Endothelial cell of umbilical vein (primary cell): ENCODE measurements around the gene SEMA7A. TPM values are rescaled to one million over a fixed set of nuclear protein-coding genes. Genes with fewer than 3 reads are reported as not detected.

Experiments used
- BruUV-seq: library from RNA; stranded (reverse); fragments of 400-500 nt; replicated peaks from 2 replicates; lab custom pipeline; 2021; lab: Mats Ljungman, UMichigan
- CTCF ChIA-PET: fragments of 300-600, 350-600 bp; sonication (Branson Sonifier 250); formaldehyde crosslinking; loops from one replicate; lab custom pipeline; 2021; ENCODE audit warnings: antibody characterized with exemption, inconsistent platforms; lab: Charles Lee
- POLR2A ChIA-PET: fragments of 300-600, 350-600 bp; sonication (Branson Sonifier 250); formaldehyde crosslinking; loops from one replicate; lab custom pipeline; 2021; ENCODE audit warnings: antibody characterized with exemption, inconsistent platforms; lab: Charles Lee
- DNase-seq: peaks from one replicate; pipeline ENCODE4 v3.0.0-alpha.2; 2011; ENCODE audit warnings: low read depth, low spot score
- FAIRE-seq: peaks from 2 replicates; lab custom pipeline; 2011; peaks lifted over from hg19 to GRCh38; lab: Jason Lieb, UNC
- H2AFZ ChIP-seq: 2 replicates; pipeline ENCODE4 v1.6.0; 2012; ENCODE audit warnings: low read depth, low read length, control low read depth, inconsistent platforms
- H3K27ac ChIP-seq: 2 replicates; pipeline ENCODE4 v1.5.1; 2011; ENCODE audit warnings: low read depth, mild to moderate bottlenecking, control low read depth, low read length, moderate library complexity; ENCODE audit not compliant: insufficient read depth
- H3K27me3 ChIP-seq, 2 experiments: 2 replicates each; pipeline versions ENCODE4 v1.6.0 to v1.6.1; 2011; ENCODE audit warnings: low read length in 2 of 2, mixed read lengths in 1 of 2; ENCODE audit not compliant: control insufficient read depth in 2 of 2, insufficient read depth in 2 of 2
- H3K36me3 ChIP-seq, 2 experiments: 2 replicates in 1 of 2; 3 replicates in 1 of 2; pipeline ENCODE4 v1.5.1; 2011; ENCODE audit warnings: low read length in 2 of 2, mild to moderate bottlenecking in 1 of 2, moderate library complexity in 1 of 2; ENCODE audit not compliant: control insufficient read depth in 2 of 2, insufficient read depth in 2 of 2; ENCODE audit errors: extremely low read depth in 1 of 2
- H3K4me1 ChIP-seq: 3 replicates; pipeline ENCODE4 v1.5.1; 2011; ENCODE audit warnings: mild to moderate bottlenecking, low read length; ENCODE audit not compliant: control insufficient read depth, insufficient read depth; ENCODE audit errors: extremely low read depth
- H3K4me2 ChIP-seq: 2 replicates; pipeline ENCODE4 v1.6.1; 2011; ENCODE audit warnings: low read length, control low read depth, mixed read lengths; ENCODE audit not compliant: insufficient read depth
- H3K4me3 ChIP-seq, 3 experiments: fragments of 200-600 bp in 1 of 3; sonication (generic), shearing (Covaris generic) in 1 of 3; replicated peaks in 1 of 3; 2 replicates each; pipeline ENCODE4 v1.5.1; 2011 to 2016; ENCODE audit warnings: control low read depth in 3 of 3, low read length in 3 of 3, mild to moderate bottlenecking in 2 of 3, inconsistent platforms in 1 of 3, low read depth in 1 of 3, moderate library complexity in 1 of 3; ENCODE audit not compliant: insufficient read depth in 1 of 3
- H3K79me2 ChIP-seq: 2 replicates; pipeline ENCODE4 v1.6.0; 2012; ENCODE audit warnings: low read length, inconsistent platforms; ENCODE audit not compliant: control insufficient read depth, insufficient read depth
- H3K9ac ChIP-seq: replicated peaks from 2 replicates; pipeline ENCODE3; 2011; ENCODE audit warnings: low read length, control low read depth; ENCODE audit not compliant: insufficient read depth; ENCODE audit errors: extremely low read depth
- H3K9me1 ChIP-seq: replicated peaks from 3 replicates; pipeline ENCODE4 v1.6.0; 2011; ENCODE audit warnings: mild to moderate bottlenecking, low read length; ENCODE audit not compliant: control insufficient read depth, insufficient read depth; ENCODE audit errors: extremely low read depth
- H3K9me3 ChIP-seq: replicated peaks from 2 replicates; pipeline ENCODE4 v1.5.1; 2012; ENCODE audit warnings: low read length, inconsistent platforms; ENCODE audit not compliant: control insufficient read depth, insufficient read depth
- H4K20me1 ChIP-seq: replicated peaks from 2 replicates; pipeline ENCODE3; 2011; ENCODE audit warnings: mild to moderate bottlenecking, low read length; ENCODE audit not compliant: control insufficient read depth, insufficient read depth; ENCODE audit errors: extremely low read depth
- FOS ChIP-seq: IDR thresholded peaks from 2 replicates; pipeline ENCODE4 v1.6.1; 2011; ENCODE audit warnings: mild to moderate bottlenecking, low read length, moderate library complexity, borderline replicate concordance; ENCODE audit not compliant: insufficient read depth
- GATA2 ChIP-seq: IDR thresholded peaks from 2 replicates; pipeline ENCODE4 v1.7.0; 2011; ENCODE audit warnings: low read depth, mild to moderate bottlenecking, moderate library complexity, mixed read lengths, low read length; ENCODE audit not compliant: insufficient read length, insufficient read depth
- POLR2A ChIP-seq: IDR thresholded peaks from 2 replicates; pipeline ENCODE4 v1.6.1; 2012; ENCODE audit warnings: low read depth, mild to moderate bottlenecking, control low read depth, low read length
- dilution Hi-C: fragments of 300-500 bp; cut with MboI; formaldehyde crosslinking; loops from one replicate; pipeline ENCODE4 v1.15.0; 2019; ENCODE audit warnings: low sequenced_read_pairs; ENCODE audit not compliant: extremely low pct_ligation_motif_present
- intact Hi-C: fragments of 100-400 bp; cut with micrococcal nuclease; formaldehyde crosslinking; loops from one replicate; pipeline ENCODE4 v1.10.0; 2022
- polyA plus RNA-seq, 4 experiments: library from polyadenylated mRNA; depleted of rRNA in 3 of 4; stranded (reverse) in 3 of 4; unstranded in 1 of 4; fragments of >200 nt; gene quantifications; 2 replicates each; pipeline versions ENCODE4 v1.2.1 to v1.2.3, GENCODE V29; 2011 to 2012; ENCODE audit warnings: missing spikeins in 1 of 4
- total RNA-seq: library from RNA; stranded (reverse); gene quantifications from 2 replicates; pipeline ENCODE4 v1.2.3, GENCODE V29; 2021
- TF ChIP-seq, protein P1 (sequence below): IDR thresholded peaks from 2 replicates; pipeline ENCODE4 v1.6.1; 2011; ENCODE audit not compliant: insufficient read depth, insufficient read length
- TF ChIP-seq, protein P2 (sequence below), 2 donors: IDR thresholded peaks; 1 replicate in 1 of 2; 2 replicates in 1 of 2; pipeline ENCODE4 v1.5.1; 2011; ENCODE audit warnings: low read length in 2 of 2, mild to moderate bottlenecking in 2 of 2, moderate library complexity in 2 of 2, control low read depth in 1 of 2, inconsistent platforms in 1 of 2, low read depth in 1 of 2; ENCODE audit not compliant: insufficient read depth in 1 of 2; ENCODE audit errors: extremely low read depth in 1 of 2

SEMA7A gene
- total and polyA plus RNA-seq, 2 donors (not counting 3 experiments of a cell fraction or from before 2014, with no cell fraction given), result 1.7 to 2.0 TPM

GRCh38 chr15:74394090-74394846 lies 39.5 kb downstream of the SEMA7A start:
- dilution Hi-C loops (no loop called here), intact Hi-C loops (no loop called here)
- Histone ChIP-seq H3K27ac (no peak overlapping the region), H2AFZ (no peak overlapping the region), H4K20me1 (no peaks in the 10 kb centered on the region), H3K9me1 (no peaks in the 10 kb centered on the region), H3K36me3 (no peaks in the 10 kb centered on the region), H3K27me3 (no peaks in the 10 kb centered on the region), H3K9me3 (no peaks in the 10 kb centered on the region), H3K79me2 (no peaks in the 10 kb centered on the region), H3K4me3 (no peak overlapping the region), H3K4me1 (no peaks in the 10 kb centered on the region), H3K9ac (no peak overlapping the region), H3K4me2 (no peak overlapping the region)
- TF ChIP-seq POLR2A, result no peak
- TF ChIP-seq, protein P1, sequence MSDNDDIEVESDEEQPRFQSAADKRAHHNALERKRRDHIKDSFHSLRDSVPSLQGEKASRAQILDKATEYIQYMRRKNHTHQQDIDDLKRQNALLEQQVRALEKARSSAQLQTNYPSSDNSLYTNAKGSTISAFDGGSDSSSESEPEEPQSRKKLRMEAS, result no peak
- TF ChIP-seq GATA2, result no peak
- no peak for TF ChIP-seq FOS
- TF ChIP-seq, protein P2, sequence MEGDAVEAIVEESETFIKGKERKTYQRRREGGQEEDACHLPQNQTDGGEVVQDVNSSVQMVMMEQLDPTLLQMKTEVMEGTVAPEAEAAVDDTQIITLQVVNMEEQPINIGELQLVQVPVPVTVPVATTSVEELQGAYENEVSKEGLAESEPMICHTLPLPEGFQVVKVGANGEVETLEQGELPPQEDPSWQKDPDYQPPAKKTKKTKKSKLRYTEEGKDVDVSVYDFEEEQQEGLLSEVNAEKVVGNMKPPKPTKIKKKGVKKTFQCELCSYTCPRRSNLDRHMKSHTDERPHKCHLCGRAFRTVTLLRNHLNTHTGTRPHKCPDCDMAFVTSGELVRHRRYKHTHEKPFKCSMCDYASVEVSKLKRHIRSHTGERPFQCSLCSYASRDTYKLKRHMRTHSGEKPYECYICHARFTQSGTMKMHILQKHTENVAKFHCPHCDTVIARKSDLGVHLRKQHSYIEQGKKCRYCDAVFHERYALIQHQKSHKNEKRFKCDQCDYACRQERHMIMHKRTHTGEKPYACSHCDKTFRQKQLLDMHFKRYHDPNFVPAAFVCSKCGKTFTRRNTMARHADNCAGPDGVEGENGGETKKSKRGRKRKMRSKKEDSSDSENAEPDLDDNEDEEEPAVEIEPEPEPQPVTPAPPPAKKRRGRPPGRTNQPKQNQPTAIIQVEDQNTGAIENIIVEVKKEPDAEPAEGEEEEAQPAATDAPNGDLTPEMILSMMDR (IDR thresholded peaks at IDR 0.05; ENCODE audit: extremely low read depth in 1 of 2, insufficient read depth in 1 of 2, low read depth in 1 of 2, low read length in 2 of 2), result no peak
- no TSS peak for BruUV-seq
- no peak for DNase-seq
- ChIA-PET POLR2A (no interaction called here), CTCF (interaction anchor here (1.1 kb wide), 1 partner anchor 10 kb away, joined by 3 read pairs; no protein-coding TSS in a partner anchor)
- FAIRE-seq, result no peak
